Upper lobe of right lung (tissue), 1 donor: Measurements from ENCODE around the gene SCN5A. TPM values are rescaled to one million over a fixed set of nuclear protein-coding genes. Genes with fewer than 3 reads are reported as not detected.
A peak's percentile ranks its signal among the peaks of the same experiment; 100 is the strongest.

Experiments
- ATAC-seq: fragments of 200-7000 bp; cut with Tn5 transposase; one replicate; pipeline ENCODE4 v1.9.1; 2020; ENCODE audit warnings: mild to moderate bottlenecking, moderate library complexity
- DNase-seq: peaks from one replicate; pipeline ENCODE4 v3.0.0-alpha.2; 2020
- H3K27ac ChIP-seq: fragments of 200-600 bp; one replicate; pipeline ENCODE4 v1.8.0; 2022
- H3K27me3 ChIP-seq: fragments of 200-600 bp; one replicate; pipeline ENCODE4 v1.8.0; 2022; ENCODE audit warnings: mild to moderate bottlenecking
- H3K36me3 ChIP-seq: fragments of 200-600 bp; one replicate; pipeline ENCODE4 v1.8.0; 2022
- H3K4me1 ChIP-seq: fragments of 200-600 bp; one replicate; pipeline ENCODE4 v1.8.0; 2022
- H3K4me3 ChIP-seq: fragments of 200-600 bp; one replicate; pipeline ENCODE4 v1.8.0; 2022; ENCODE audit warnings: mild to moderate bottlenecking
- H3K9me3 ChIP-seq: fragments of 200-600 bp; one replicate; pipeline ENCODE4 v1.8.0; 2022
- intact Hi-C: fragments of 100-400 bp; cut with DNase I; formaldehyde crosslinking; loops from one replicate; pipeline ENCODE4 v1.11.0; 2022
- total RNA-seq: library from RNA; stranded (reverse); fragmentation: NEBNext Ultra II Directional; extraction: Animal tissue kit (Norgen Biotek cat#: 25700); gene quantifications from one replicate; pipeline ENCODE4 v1.2.1, GENCODE V29; 2021
- TF ChIP-seq, protein P1 (sequence below): fragments of 200-600 bp; IDR thresholded peaks from one replicate; pipeline ENCODE4 v1.8.0; 2022; ENCODE audit warnings: antibody characterized with exemption
- donor health status: DM: no; HTN: yes; CAD: no; lungs with severe emphysema.

SCN5A gene
- total RNA-seq, 1 donor from 2014 or later, result 0.58 TPM

DNA sequence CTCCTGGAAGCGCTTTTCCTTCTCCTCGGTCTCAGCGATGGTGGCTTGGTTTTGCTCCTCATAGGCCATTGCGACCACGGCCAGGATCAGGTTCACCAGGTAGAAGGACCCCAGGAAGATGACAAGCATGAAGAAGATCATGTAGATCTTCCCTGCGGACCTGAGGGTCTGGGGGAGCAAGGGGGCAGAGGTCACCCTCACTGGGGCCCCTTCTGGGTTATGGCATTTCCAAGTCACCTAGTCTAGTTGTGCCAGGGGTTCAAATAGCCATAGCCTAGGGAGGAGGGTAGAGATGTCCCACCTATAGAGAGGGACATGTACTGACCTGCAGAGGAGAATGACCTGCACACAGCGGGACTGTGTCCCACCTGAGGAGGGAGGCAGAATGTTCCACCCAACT lies 43.5 kb downstream of the SCN5A start:
- no peaks in the 10 kb centered on the region for H3K27me3 ChIP-seq
- ATAC-seq (no peak), DNase-seq (peak; percentile 16)
- H3K27ac ChIP-seq, result no peak overlapping the region
- TF ChIP-seq, protein P1, sequence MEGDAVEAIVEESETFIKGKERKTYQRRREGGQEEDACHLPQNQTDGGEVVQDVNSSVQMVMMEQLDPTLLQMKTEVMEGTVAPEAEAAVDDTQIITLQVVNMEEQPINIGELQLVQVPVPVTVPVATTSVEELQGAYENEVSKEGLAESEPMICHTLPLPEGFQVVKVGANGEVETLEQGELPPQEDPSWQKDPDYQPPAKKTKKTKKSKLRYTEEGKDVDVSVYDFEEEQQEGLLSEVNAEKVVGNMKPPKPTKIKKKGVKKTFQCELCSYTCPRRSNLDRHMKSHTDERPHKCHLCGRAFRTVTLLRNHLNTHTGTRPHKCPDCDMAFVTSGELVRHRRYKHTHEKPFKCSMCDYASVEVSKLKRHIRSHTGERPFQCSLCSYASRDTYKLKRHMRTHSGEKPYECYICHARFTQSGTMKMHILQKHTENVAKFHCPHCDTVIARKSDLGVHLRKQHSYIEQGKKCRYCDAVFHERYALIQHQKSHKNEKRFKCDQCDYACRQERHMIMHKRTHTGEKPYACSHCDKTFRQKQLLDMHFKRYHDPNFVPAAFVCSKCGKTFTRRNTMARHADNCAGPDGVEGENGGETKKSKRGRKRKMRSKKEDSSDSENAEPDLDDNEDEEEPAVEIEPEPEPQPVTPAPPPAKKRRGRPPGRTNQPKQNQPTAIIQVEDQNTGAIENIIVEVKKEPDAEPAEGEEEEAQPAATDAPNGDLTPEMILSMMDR, result no peak
- H3K4me1 ChIP-seq, result no peaks in the 10 kb centered on the region
- H3K9me3 ChIP-seq, result no peaks in the 10 kb centered on the region
- intact Hi-C loops, result no loop called here
- H3K4me3 ChIP-seq, result no peak overlapping the region
- no peaks in the 10 kb centered on the region for H3K36me3 ChIP-seq

DNA sequence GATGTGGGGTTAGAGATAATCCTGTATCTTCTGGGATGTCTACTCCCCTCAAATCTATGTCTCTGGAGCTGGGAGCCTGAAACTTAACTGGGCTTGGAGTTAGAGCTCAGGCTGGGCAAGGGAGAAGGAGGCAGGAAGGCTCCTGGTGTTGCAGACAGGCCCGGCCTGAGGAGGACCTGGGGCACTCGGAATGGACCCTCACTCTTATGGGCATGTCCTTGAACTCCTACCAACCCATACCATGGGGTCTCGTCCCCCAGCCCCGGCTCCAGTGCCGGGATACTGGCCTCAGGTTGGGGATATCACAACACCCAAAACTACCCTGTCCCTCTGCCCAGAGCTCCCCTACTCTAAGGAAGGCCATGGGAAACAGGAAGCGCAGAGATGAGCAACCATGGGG lies 45.2 kb downstream of the SCN5A start:
- Histone ChIP-seq H3K4me1 (no peaks in the 10 kb centered on the region), H3K27me3 (no peaks in the 10 kb centered on the region), H3K36me3 (no peaks in the 10 kb centered on the region), H3K9me3 (no peaks in the 10 kb centered on the region), H3K27ac (no peak overlapping the region), H3K4me3 (no peak overlapping the region)
- ATAC-seq (no peak), DNase-seq (no peak)
- intact Hi-C loops, result no loop called here
- TF ChIP-seq, protein P1, result no peak

DNA sequence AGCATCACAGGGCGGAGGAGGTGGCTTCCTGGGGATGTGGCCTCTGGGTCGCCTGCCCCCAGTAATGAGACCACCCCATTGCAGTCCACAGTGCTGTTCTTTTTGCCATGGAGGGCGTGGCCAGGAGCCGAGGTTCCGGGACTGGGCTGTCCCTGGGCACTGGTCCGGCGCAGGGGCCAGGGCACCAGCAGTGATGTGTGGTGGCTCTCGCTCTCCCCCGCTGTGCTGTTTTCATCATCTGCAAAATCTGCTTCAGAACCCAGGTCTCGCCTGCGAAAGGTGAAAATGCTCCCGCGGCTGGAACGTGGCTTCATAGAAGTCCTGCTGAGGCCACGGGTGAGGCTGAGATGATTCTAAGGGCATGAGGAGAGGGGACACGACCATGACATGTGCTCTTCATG lies 45.8 kb downstream of the SCN5A start:
- Histone ChIP-seq H3K36me3 (no peaks in the 10 kb centered on the region), H3K27me3 (no peaks in the 10 kb centered on the region), H3K4me1 (no peaks in the 10 kb centered on the region), H3K9me3 (no peaks in the 10 kb centered on the region), H3K4me3 (no peak overlapping the region), H3K27ac (no peak overlapping the region)
- TF ChIP-seq, protein P1, result no peak
- no peak for ATAC-seq
- intact Hi-C loops, result no loop called here
- peak; percentile 52 for DNase-seq

DNA sequence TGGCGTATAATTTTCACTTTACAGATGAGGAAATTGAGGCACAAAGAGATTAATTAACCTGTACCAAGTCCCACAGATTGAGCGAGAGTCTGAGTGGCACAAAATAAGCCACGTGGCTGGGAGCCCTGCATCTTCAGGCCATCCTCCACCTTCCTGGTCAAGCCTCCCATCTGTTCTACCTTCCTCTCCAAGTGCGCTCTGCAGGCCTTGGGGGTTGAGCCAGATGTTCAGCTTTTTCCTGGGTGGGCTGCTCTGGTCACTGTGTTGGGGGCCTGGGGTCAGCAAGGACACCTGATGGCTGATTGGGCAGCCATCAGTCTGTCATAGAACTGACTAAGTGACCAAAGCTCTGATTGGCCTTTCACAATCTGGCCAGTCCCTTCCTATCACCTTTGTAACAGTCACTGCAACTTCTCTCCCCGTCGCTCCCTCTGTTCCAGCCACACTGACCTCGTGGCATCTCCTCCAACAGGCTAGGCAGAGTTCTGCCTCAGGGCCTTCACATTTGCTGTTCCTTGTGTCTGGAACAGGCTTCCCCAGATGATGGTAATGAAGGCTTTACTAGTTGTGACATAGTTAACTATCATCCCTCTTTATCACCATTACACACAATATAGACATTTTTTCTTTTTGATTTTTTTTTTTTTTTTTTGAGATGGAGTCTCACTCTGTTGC lies 46.8 kb downstream of the SCN5A start:
- no peaks in the 10 kb centered on the region for H3K27me3 ChIP-seq
- intact Hi-C loops, result no loop called here
- DNase-seq, result peak; percentile 18
- H3K36me3 ChIP-seq, result no peaks in the 10 kb centered on the region
- no peak for ATAC-seq
- H3K27ac ChIP-seq, result no peak overlapping the region
- H3K4me1 ChIP-seq, result no peaks in the 10 kb centered on the region
- H3K9me3 ChIP-seq, result no peaks in the 10 kb centered on the region
- TF ChIP-seq, protein P1, result no peak
- H3K4me3 ChIP-seq, result no peak overlapping the region

DNA sequence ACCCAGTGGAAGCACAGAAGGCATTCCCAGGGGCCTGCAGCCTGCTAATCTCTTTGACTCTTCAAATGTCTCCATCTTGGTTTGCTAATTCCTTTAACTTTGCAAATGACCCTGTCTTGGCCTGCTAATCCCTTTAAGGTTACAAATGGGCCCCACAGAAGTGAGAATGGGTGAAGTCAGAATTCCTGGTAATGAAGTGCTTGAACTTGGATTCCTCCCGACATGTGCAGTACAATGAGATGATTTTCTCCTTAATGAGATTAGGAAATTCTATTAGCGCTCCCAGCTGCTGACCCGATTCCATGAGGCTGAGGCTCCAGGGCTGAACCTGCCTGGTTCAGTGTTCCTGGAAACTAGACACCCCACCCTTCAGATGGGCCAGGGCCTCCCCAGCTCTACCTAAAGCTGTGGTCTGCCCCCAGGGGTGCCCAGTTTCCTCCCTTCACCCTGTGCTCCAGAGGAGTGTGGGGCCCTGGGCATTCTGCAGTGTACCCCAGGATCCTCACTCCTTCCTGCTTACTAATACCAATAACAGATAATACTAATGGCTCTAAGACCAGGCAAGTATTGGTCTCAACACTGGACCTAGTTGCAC lies 47.4 kb downstream of the SCN5A start:
- TF ChIP-seq, protein P1, result no peak
- Histone ChIP-seq H3K4me3 (no peak overlapping the region), H3K36me3 (no peaks in the 10 kb centered on the region), H3K27me3 (no peaks in the 10 kb centered on the region), H3K4me1 (no peaks in the 10 kb centered on the region), H3K27ac (no peak overlapping the region), H3K9me3 (no peaks in the 10 kb centered on the region)
- ATAC-seq (no peak), DNase-seq (peak; percentile 18)
- intact Hi-C loops, result no loop called here
